Gastrocnemius medialis (tissue), 4 donors: ENCODE data around the gene COL27A1. TPM values are rescaled to one million over a fixed set of nuclear protein-coding genes. Genes with fewer than 3 reads are reported as not detected.

ENCODE experiments used
- ATAC-seq, 2 donors: fragments of 150-250 bp; one replicate each; pipeline ENCODE4 v1.9.1; 2016
- DNase-seq, 2 donors: peaks; one replicate each; pipeline ENCODE4 v3.0.0-alpha.2; 2019
- H3K27ac ChIP-seq, 4 donors: fragments of 200-600 bp; sonication (generic); 1 replicate in 1 of 4; 2 replicates in 3 of 4; pipeline ENCODE4 v1.5.1; 2016 to 2018; ENCODE audit warnings: mild to moderate bottlenecking in 2 of 4, moderate library complexity in 1 of 4
- H3K27me3 ChIP-seq, 3 donors: fragments of 200-600 bp; sonication (generic) in 2 of 3; 1 replicate in 1 of 3; 2 replicates in 2 of 3; pipeline versions ENCODE4 v1.5.1 to v1.6.0; 2016 to 2019; ENCODE audit warnings: mild to moderate bottlenecking in 1 of 3, moderate library complexity in 1 of 3
- H3K36me3 ChIP-seq, 2 donors: fragments of 200-600 bp; sonication (generic) in 1 of 2; one replicate each; pipeline ENCODE4 v1.5.1; 2017 to 2018
- H3K4me1 ChIP-seq, 2 donors: fragments of 200-600 bp; sonication (generic) in 1 of 2; one replicate each; pipeline ENCODE4 v1.5.1; 2016 to 2017; ENCODE audit warnings: mild to moderate bottlenecking in 2 of 2
- H3K4me3 ChIP-seq, 4 donors: fragments of 200-600 bp; sonication (generic) in 3 of 4; 1 replicate in 1 of 4; 2 replicates in 3 of 4; pipeline ENCODE4 v1.5.1; 2016 to 2019; ENCODE audit warnings: mild to moderate bottlenecking in 2 of 4
- H3K9me3 ChIP-seq, 3 donors: fragments of 200-600 bp; sonication (generic) in 2 of 3; 1 replicate in 1 of 3; 2 replicates in 2 of 3; pipeline ENCODE4 v1.5.1; 2016 to 2019
- POLR2A ChIP-seq, 2 donors: fragments of 450-650 bp; IDR thresholded peaks; one replicate each; pipeline ENCODE4 v1.6.1; 2017; ENCODE audit warnings: antibody characterized with exemption in 2 of 2, mild to moderate bottlenecking in 2 of 2, moderate library complexity in 2 of 2
- in situ Hi-C, 4 donors: fragments of 200-750 bp; cut with MboI; loops; one replicate each; pipeline versions ENCODE4 v1.15.0 to v1.8.0; 2017; ENCODE audit warnings: low sequenced_read_pairs in 4 of 4
- intact Hi-C: fragments of 100-400 bp; cut with DNase I; formaldehyde crosslinking; loops from one replicate; pipeline ENCODE4 v1.15.1; 2023; ENCODE audit warnings: low total_unique reads
- total RNA-seq, 4 donors: library from RNA; depleted of rRNA; stranded (reverse); fragments of >200 nt; gene quantifications; one replicate each; pipeline versions ENCODE4 v1.1.0 to v1.2.3, GENCODE V29; 2016
- TF ChIP-seq, protein P1 (sequence below), 5 experiments: fragments of 450-650 bp in 3 of 5; fragments of 200-600 bp in 2 of 5; sonication (generic) in 2 of 5; IDR thresholded peaks in 4 of 5; conservative IDR thresholded peaks in 1 of 5; 1 replicate in 4 of 5; 2 replicates in 1 of 5; pipeline ENCODE4 v1.5.1; 2016 to 2019; ENCODE audit warnings: antibody characterized with exemption in 5 of 5, mild to moderate bottlenecking in 3 of 5, moderate library complexity in 3 of 5

COL27A1 gene
- total RNA-seq, 4 donors from 2014 or later: 0.42 to 1.4 (median 0.95) TPM

DNA sequence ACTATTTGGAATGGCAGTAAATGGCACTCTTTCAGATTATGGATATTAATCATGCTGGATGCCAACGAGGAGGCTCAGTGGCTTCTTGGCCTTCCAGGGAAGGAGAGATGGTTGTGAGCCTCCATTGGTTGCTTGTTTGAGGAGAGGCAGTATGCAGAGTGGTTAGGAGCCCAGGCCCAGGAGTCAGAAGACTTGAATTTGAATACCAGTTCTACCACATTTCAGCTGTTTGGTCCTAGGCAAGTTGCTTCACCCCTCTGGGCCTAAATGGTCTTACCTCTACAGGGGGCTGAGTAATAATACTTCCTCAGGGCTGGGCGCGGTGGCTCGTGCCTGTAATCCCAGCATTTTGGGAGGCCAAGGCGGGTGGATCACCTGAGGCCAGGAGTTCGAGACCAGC lies 52.5 kb downstream of the COL27A1 start:
- peak overlapping the region; percentile 87 to 95 (median 93) for H3K27ac ChIP-seq
- H3K9me3 ChIP-seq: no peaks in the 10 kb centered on the region
- intact Hi-C loops: loop anchor here (1.0 to 5.0 kb wide), 4 partner anchors 29 to 54 kb away; partner anchors contain the start of gene COL27A1
- ATAC-seq: no peak
- no peaks in the 10 kb centered on the region for H3K36me3 ChIP-seq
- H3K27me3 ChIP-seq: no peaks in the 10 kb centered on the region
- no peak overlapping the region for H3K4me3 ChIP-seq
- TF ChIP-seq, protein P1, sequence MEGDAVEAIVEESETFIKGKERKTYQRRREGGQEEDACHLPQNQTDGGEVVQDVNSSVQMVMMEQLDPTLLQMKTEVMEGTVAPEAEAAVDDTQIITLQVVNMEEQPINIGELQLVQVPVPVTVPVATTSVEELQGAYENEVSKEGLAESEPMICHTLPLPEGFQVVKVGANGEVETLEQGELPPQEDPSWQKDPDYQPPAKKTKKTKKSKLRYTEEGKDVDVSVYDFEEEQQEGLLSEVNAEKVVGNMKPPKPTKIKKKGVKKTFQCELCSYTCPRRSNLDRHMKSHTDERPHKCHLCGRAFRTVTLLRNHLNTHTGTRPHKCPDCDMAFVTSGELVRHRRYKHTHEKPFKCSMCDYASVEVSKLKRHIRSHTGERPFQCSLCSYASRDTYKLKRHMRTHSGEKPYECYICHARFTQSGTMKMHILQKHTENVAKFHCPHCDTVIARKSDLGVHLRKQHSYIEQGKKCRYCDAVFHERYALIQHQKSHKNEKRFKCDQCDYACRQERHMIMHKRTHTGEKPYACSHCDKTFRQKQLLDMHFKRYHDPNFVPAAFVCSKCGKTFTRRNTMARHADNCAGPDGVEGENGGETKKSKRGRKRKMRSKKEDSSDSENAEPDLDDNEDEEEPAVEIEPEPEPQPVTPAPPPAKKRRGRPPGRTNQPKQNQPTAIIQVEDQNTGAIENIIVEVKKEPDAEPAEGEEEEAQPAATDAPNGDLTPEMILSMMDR (IDR thresholded peaks at IDR 0.05 in 4 of 5, conservative IDR thresholded peaks at IDR 0.05 in 1 of 5): no peak
- no peak for TF ChIP-seq POLR2A (IDR thresholded peaks at IDR 0.05)
- DNase-seq: no peak
- H3K4me1 ChIP-seq: peaks cover 38 to 53% of the 10 kb centered on the region in 2 donors
- in situ Hi-C loops: no loop called here

DNA sequence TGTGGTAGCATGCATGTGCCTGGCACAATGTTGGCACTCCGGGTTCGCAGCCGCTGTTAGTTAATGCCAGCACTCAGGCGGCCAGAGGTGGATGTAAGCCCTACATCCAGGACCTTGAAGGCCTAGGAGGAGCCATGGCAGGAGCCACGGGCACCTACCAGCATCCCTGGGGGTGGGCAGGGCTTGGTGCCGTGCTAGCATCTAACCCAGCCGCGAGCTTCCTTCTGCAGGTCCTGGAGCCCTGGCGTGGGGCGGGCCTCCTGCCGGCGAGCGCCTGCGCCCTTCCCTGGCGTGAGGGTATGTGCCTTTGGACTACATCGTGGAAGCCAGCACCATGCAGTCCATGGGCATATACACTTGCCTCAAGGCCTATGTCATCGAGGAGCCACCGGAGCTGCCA lies 53.8 kb downstream of the COL27A1 start:
- no peak for ATAC-seq
- no peak for DNase-seq
- H3K9me3 ChIP-seq: no peaks in the 10 kb centered on the region
- intact Hi-C loops: loop anchor here (5.0 kb wide), 1 partner anchor 53 kb away; no protein-coding TSS in a partner anchor
- in situ Hi-C loops: no loop called here
- peaks cover 38 to 50% of the 10 kb centered on the region in 2 donors for H3K4me1 ChIP-seq
- H3K27me3 ChIP-seq: no peaks in the 10 kb centered on the region
- H3K36me3 ChIP-seq: no peaks in the 10 kb centered on the region
- H3K4me3 ChIP-seq: no peak overlapping the region
- TF ChIP-seq, protein P1 (IDR thresholded peaks at IDR 0.05 in 4 of 5, conservative IDR thresholded peaks at IDR 0.05 in 1 of 5): no peak
- no peak for TF ChIP-seq POLR2A (IDR thresholded peaks at IDR 0.05)
- no peak overlapping the region for H3K27ac ChIP-seq

DNA sequence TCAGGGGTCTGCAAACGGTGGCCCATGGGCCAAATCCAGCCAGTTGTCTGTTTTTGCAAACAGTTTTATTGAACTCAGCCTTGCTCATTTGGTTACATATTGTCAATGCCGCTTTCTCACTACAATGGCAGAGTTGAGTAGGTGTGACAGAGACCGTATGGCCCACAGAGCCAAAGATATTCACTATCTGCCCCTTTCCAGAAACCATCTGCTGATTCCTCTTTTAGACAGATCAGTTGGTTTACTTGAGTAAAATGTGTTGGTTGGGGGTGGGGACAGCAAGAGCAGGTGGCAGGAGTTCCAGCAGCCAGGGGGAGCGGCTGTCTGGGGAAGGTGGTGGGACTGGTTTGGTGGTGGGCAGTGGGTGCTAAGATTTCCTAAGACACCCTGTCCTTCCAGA lies 54.8 kb downstream of the COL27A1 start:
- no peak overlapping the region for H3K4me3 ChIP-seq
- TF ChIP-seq, protein P1 (IDR thresholded peaks at IDR 0.05 in 4 of 5, conservative IDR thresholded peaks at IDR 0.05 in 1 of 5): no peak
- no peak for TF ChIP-seq POLR2A (IDR thresholded peaks at IDR 0.05)
- H3K36me3 ChIP-seq: no peaks in the 10 kb centered on the region
- intact Hi-C loops: no loop called here
- H3K4me1 ChIP-seq: peaks cover 41 to 45% of the 10 kb centered on the region in 2 donors
- no peak overlapping the region for H3K27ac ChIP-seq
- ATAC-seq: no peak
- DNase-seq: no peak
- in situ Hi-C loops: no loop called here
- no peaks in the 10 kb centered on the region for H3K27me3 ChIP-seq
- no peaks in the 10 kb centered on the region for H3K9me3 ChIP-seq

DNA sequence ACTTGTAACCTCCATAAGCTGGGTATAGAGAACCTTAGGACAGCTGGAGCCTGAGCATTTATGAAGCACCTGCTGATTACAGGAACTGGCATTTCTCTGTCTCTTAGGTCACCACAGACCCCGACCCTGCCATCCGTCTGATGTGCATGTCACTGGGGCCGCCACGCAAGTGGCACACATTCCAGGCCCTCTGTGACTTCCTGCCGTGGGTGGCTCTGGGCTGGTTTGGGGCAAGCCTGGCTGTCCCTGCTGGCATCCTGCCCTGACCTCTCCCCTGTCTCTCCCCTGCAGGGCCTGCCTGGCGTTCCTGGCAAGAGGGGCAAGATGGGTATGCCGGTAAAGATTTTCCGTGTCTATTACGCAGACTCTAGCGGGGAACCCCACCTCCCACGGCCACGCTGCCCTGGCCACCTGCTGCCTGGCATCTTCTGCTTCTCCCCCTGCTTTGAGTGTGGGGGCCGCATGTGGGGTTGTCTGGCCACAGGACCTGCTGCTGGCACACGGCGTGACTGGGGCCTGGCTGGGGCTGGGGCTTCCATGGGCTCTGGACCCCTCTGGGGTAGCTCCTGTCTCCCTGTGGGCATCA lies 55.4 kb downstream of the COL27A1 start:
- TF ChIP-seq, protein P1 (IDR thresholded peaks at IDR 0.05 in 4 of 5, conservative IDR thresholded peaks at IDR 0.05 in 1 of 5): no peak
- TF ChIP-seq POLR2A (IDR thresholded peaks at IDR 0.05): no peak
- Histone ChIP-seq H3K9me3 (no peaks in the 10 kb centered on the region), H3K4me3 (no peak overlapping the region), H3K4me1 (peaks cover 43 to 45% of the 10 kb centered on the region in 2 donors), H3K27ac (no peak overlapping the region), H3K27me3 (no peaks in the 10 kb centered on the region), H3K36me3 (no peaks in the 10 kb centered on the region)
- no peak for DNase-seq
- no peak for ATAC-seq
- in situ Hi-C loops: no loop called here
- intact Hi-C loops: no loop called here

DNA sequence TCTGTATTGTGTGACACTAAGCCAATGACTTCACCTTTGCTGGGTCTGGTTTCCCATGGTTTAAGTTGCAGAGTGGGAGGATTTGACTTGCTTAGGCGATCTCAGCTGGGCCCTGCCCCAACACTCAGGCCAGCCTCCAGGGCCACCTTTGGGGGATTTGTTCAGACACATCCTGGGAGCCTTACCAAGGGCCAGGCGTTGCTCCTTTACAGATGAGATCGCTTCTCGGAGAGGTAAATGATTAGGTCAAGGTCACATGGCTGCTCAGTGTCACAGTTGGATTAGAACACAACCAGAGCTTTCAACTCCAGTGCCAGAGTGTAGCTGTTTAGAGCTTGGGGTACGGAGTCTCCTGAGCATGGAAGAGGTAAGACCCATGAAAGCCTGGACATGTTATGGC lies 57.5 kb downstream of the COL27A1 start:
- in situ Hi-C loops: no loop called here
- intact Hi-C loops: no loop called here
- no peaks in the 10 kb centered on the region for H3K36me3 ChIP-seq
- no peak for DNase-seq
- H3K4me3 ChIP-seq: no peak overlapping the region
- H3K9me3 ChIP-seq: no peaks in the 10 kb centered on the region
- H3K27ac ChIP-seq: no peak overlapping the region
- TF ChIP-seq, protein P1 (IDR thresholded peaks at IDR 0.05 in 4 of 5, conservative IDR thresholded peaks at IDR 0.05 in 1 of 5): no peak
- no peak for TF ChIP-seq POLR2A (IDR thresholded peaks at IDR 0.05)
- H3K27me3 ChIP-seq: no peaks in the 10 kb centered on the region
- no peak for ATAC-seq
- peaks cover 28 to 33% of the 10 kb centered on the region in 2 donors for H3K4me1 ChIP-seq
